SHP77 treated with DMSO at 0.1 percent for 48 hours (cell line): Measurements from ENCODE around the gene FAF1.

Source experiments
- DNase-seq: peaks from one replicate; lab custom pipeline; 2025; lab: John Stamatoyannopoulos, UW

The FAF1 gene

DNA sequence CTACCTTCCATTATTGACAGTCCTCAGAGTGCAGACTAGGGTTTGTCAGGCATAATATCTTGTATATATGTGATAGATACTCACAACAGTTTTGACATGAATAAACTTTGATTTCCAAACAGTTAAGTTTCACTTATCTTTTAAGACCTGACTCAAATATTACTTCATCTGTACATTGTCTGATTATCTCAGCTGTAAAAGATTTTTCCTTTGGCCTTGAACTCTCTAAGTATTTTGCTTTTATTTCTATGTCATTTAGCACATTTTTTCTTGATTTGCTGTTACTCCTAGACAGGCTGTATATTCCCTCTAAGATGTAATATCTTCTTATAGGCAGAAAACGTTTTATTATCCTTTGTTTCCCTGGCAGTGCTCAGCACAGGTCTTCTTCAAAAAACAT is 471.2 kb downstream of the FAF1 start:
- DNase-seq: no peak

DNA sequence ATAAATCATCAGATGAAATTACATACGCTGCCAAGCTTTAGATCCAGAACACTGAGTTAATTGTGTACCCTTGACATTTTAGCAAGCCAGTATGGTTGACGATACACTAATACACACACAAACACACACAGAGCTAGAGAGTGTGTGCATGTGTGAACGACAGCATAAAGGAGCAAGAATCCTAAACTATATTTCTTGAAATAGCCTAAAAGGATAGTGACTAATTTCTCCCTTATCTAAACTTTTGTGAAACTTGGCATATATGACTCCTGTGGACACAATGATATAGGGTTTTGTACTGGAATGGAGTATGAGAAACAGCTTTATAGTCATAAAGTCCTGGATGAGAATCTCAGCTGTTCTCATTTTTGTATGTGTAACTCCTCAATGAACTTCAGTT is 471.7 kb downstream of the FAF1 start:
- no peak for DNase-seq

DNA sequence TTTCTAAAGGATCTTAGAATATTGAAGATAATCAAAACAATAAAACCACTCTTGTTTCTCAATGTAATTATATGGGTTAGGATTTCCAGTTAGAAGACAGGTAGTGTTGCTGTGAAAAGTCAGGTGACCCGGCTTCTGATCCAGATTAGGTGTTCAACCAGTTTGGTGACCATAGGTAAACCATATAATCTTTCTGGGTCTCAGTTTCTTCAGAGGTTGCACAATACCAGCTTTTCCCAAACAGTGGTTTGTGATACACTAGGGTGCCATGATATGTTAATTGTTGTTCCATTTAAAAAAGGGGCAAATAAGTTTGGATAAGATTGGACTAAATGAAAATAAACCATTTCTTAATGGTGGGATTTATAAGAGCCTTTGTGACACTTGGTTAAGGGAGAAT is 472.3 kb downstream of the FAF1 start:
- no peak for DNase-seq

- no peak for DNase-seq
These were observed 478.8 kb downstream of the FAF1 start for GRCh38 chr1:50481142-50481736.

GRCh38 chr1:50476800-50477199 is 483.3 kb downstream of the FAF1 start:
- DNase-seq: no peak

DNA sequence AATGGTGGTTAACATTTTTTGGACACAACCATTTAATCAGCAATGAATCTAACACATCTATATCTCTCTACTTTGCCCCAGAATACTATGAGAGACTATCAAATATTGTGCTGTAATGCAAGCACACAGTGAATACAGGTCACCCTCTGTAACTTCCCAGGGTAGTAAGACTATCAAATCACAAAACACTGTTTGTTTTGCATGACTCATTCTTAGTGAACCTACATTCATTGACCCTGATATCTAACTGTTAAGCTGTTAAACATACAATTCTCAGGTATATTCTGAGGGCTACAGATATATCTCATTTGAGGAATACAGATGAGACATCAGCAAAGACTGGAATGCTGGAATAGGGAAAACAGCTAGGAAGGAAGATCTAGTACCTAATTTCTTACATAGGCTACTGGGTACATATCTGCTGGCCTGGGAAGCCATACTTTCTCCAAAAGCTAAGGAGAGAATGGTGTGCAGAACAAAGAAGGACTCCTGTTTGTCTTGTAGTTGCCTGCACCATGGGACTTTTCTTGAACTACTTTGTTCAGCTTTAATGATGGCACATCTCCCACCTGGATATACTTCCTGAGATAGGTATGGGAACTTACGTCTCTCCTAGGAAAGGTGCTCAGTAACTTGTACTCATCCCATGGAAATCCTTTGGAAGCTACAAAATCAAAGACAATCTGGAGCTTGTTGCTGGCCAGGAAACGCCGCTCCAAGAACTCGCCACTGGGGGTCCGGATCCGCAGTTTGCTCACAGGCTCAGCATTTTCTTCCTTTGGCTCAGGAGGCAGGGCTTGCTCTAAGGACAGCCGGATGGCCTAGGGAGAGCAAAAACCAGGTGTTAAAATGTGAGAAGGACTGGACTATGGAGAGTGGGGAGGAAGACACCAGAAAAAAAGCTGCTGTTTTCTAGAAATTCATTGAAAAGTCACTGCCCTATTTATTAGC is 484.9 kb downstream of the FAF1 start:
- no peak for DNase-seq

DNA sequence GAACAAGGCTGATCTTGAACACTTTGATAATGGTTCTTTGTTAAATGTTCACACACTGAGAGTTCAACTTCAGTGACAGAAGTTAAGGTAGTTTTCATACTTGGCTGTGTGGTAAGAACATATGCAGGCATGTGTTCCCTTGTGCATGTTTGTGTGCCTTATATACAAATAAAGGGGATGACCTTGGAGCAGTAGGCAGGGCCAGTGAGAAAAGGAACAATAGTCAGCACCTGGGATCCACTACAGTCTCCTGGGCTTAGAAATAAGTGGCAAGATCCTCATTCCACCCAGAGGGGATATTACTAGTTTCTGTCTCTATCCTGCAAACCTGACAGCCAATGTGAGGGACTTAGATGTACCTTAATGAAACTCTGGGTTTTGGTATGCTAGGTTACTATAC is 486.6 kb downstream of the FAF1 start:
- DNase-seq: no peak

DNA sequence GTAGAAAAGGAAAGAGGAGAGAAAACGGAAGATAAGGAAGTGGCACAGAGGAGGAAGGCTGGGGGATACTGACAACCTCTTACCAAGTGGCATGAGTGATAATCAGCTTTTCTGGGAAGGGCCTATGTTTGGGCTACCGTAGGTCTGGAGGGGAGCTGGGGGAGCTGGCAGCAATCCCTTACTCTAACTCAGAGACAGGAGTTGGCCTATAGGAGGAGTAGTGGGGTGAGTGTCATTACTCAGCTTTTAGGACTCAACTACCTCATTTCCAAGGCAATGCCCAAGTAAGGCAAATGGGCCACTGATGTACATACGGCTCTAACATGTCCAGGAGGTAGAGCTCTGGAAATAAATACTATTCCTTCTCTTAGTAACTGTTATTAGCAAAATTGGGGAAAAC is 488.1 kb downstream of the FAF1 start:
- DNase-seq: no peak

DNA sequence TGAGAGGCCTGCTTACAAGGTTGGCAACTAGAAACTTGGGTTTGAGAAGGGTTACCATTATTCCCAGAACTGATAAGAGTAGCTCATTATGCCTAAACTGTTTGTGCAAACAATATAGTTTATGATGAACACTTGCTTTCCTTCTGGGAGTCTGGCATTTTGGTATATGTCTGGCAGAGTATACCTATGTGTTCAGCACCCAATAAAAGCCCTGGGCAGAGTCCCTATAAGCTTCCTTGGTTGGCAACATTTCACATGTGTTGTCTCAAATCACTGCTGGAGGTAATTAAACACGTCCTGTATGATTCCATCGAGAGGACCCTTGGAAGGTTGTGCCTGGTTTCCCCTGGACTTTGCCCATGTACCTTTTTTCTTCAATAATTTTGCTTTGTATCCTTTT is 497.1 kb downstream of the FAF1 start:
- no peak for DNase-seq

- DNase-seq: no peak
These were observed 501.6 kb downstream of the FAF1 start for GRCh38 chr1:50458507-50458906.

DNA sequence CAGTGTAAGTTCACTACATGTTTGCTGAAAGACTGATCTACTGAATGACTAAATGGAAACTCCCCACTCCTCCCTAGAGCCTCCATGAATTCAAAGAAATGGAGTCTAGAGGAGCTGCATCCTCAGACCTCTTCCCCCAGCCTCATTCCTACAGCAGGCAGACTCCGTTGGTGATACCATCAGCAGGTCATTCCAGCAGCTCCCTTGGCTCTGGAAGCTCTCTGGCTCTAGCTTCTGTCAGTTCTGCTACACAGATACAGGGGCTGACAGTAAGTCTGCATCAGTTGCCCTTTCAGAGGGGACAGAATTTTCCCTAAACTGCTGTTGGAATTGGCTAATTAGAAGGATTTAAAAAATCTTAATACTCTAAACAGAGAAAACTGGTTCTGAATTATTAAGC is 505.2 kb downstream of the FAF1 start:
- DNase-seq: no peak

DNA sequence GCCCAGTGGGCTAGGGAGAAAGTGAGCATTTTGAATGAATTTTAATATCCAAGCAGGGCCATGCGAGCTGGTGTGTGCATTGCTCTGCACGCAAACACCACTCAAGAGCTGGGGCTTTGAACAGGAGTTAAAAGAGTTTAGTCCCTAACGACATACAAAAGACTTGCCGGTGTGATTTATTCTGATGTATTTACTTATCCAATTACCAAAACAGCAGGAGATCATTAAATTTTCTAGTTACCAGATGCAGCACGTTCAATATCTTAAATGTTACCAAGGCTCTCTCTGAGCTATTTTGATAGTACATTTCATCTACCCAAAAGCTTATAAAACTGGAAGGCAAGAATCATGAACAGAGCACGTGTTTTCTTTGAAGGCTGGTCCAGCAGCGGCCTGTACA is 506.8 kb downstream of the FAF1 start:
- no peak for DNase-seq

DNA sequence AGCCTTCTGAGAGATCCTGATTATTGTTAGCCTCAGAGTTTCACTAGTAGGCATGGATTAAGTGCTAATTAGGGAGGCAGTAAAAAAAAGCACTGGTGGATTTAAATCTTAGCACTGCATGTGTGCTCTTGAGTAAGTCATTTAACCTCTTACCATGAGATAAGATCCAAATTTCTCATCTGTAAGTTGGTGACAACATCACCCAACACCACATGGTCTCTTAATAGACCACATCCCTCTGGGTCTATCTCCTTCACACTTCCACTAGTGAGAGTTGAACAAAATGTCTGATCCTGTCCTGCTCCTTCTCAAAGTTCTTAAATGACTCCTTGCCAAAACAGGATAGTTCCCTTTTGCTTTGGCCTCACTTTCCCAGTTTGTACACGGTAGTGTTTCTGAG is 507.4 kb downstream of the FAF1 start:
- DNase-seq: no peak

- no peak for DNase-seq
These were observed 509.0 kb downstream of the FAF1 start for GRCh38 chr1:50450861-50451653.

- DNase-seq: no peak
These were observed 512.1 kb downstream of the FAF1 start for GRCh38 chr1:50447961-50448360.

DNA sequence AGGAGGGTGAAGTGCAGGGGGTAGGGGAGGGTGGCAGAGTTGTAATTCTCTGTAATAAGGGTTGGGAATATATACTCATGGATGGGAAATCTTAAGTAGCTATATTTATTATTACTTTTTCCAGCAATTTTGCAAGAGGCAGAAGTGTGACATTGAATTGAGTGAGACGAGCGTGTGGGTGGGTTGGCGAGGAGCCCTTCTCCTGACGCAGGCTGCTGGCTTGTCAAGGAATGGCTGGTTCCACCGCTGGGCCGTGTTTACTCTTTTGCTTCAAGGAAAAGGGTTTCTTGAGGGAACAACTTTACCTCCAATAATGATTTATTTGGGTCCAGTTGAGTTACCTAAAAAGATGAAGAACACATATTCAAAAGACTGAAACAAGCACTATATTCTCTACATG is 518.9 kb downstream of the FAF1 start:
- DNase-seq: no peak

GRCh38 chr1:50438945-50439344 is 521.1 kb downstream of the FAF1 start:
- DNase-seq: no peak

- DNase-seq: no peak
These were observed 523.6 kb downstream of the FAF1 start for GRCh38 chr1:50436489-50436888.

DNA sequence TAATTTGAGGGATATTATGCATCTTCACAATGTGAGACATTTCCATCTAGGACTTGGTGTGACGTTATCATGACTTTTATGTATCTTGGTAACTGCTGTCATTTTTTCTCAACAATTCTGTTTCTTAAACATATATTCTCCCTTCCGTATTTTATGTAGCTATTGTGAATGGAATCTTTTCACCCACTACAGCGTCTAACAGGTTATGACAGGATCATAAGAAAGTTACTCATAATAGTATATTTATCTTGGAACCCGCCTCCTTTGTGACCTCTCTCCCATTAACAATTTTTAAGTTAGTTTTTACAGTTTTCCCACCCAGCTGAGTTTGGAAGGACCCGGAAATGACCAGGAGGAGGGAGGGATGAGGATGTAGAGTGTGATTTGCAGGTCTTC is 530.1 kb downstream of the FAF1 start:
- no peak for DNase-seq

- DNase-seq: no peak
These were observed 532.0 kb downstream of the FAF1 start for GRCh38 chr1:50427818-50428779.

DNA sequence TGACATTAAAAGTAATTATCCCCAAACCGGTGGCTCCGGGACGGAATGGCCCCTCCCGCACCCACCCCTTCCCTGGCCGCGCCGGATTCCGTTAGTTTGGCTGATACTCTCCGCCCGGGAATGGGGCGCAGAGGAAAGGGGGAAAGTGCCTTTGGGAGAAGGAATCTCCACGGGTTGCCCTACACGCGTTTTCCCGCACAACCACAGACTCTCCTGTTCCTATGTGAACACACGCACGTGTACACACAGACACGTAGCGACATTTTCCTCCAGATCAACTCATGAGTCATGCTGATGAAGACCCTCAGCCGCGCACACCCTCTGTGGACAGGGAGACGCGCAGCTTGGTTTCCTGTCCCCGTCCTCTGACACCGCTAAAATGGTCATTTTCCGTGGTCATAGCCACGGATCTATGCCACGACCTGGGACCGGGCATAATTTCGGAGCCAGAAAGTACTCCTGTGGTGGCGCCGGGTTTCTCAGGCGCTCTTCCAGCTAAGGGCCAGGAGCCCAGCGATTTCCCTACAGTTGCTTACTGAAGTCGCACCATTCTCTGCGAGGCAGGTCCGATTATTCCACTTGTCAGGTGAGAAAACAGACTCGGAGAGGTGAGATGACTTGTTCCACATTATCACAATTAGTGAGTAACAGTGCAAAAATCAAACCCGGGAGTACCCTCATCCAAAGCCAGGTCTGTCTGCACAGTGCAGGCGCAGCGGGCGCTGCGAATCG is 532.8 kb downstream of the FAF1 start:
- no peak for DNase-seq
